GM19395 (cell line): Measurements from ENCODE around the gene GIMAP7.
"Not testable (repeated sequence)": the region's sequence is repeated elsewhere in the genome, so short reads cannot be mapped to it uniquely, and the experiment has no call there.

Source experiments
- ATAC-seq: cut with Tn5 transposase; IDR thresholded peaks from one replicate; pipeline ENCODE4 v1.9.1; 2021; ENCODE audit warnings: mild to moderate bottlenecking, moderate library complexity; ENCODE audit not compliant: unreplicated experiment

GIMAP7 gene

GRCh38 chr7:150514748-150515222 lies at the start of gene GIMAP7:
Gene GIMAP7 (plus strand): TSS chr7:150514872. CDS start chr7:150519975, 5,103 bp downstream.
- peak; percentile 71 for ATAC-seq

- no peak for ATAC-seq
Measured at GRCh38 chr7:150464962-150465361, 49.7 kb upstream of the GIMAP7 start.

GRCh38 chr7:150465414-150465813 lies 49.3 kb upstream of the GIMAP7 start:
- ATAC-seq = no peak

GRCh38 chr7:150466477-150466876 lies 48.2 kb upstream of the GIMAP7 start:
- ATAC-seq = no peak

- no peak for ATAC-seq
Measured at GRCh38 chr7:150468241-150468640, 46.4 kb upstream of the GIMAP7 start.

GRCh38 chr7:150471886-150472285 lies 42.8 kb upstream of the GIMAP7 start:
- no peak for ATAC-seq

GRCh38 chr7:150473902-150474301 lies 40.8 kb upstream of the GIMAP7 start:
- ATAC-seq = no peak

GRCh38 chr7:150476285-150476684 lies 38.4 kb upstream of the GIMAP7 start:
- ATAC-seq = no peak

GRCh38 chr7:150476819-150477631 lies 37.6 kb upstream of the GIMAP7 start:
- ATAC-seq = no peak

- no peak for ATAC-seq
Measured at GRCh38 chr7:150479023-150479716, 35.5 kb upstream of the GIMAP7 start.

- no peak for ATAC-seq
Measured at GRCh38 chr7:150481186-150481920, 33.3 kb upstream of the GIMAP7 start.

GRCh38 chr7:150481922-150482321 lies 32.8 kb upstream of the GIMAP7 start:
- ATAC-seq = no peak

- not testable (repeated sequence) for ATAC-seq
Measured at GRCh38 chr7:150483514-150483913, 31.2 kb upstream of the GIMAP7 start.

GRCh38 chr7:150484071-150484470 lies 30.6 kb upstream of the GIMAP7 start:
- ATAC-seq = not testable (repeated sequence)

- no peak for ATAC-seq
Measured at GRCh38 chr7:150487625-150488024, 27.0 kb upstream of the GIMAP7 start.

GRCh38 chr7:150489782-150490181 lies 24.9 kb upstream of the GIMAP7 start:
- ATAC-seq = no peak

- not testable (repeated sequence) for ATAC-seq
Measured at GRCh38 chr7:150493442-150493841, 21.2 kb upstream of the GIMAP7 start.

- ATAC-seq = no peak
Measured at GRCh38 chr7:150502519-150502918, 12.2 kb upstream of the GIMAP7 start.

GRCh38 chr7:150503155-150503554 lies 11.5 kb upstream of the GIMAP7 start:
- ATAC-seq = no peak

- ATAC-seq = no peak
Measured at GRCh38 chr7:150503581-150503980, 11.1 kb upstream of the GIMAP7 start.

- no peak for ATAC-seq
Measured at GRCh38 chr7:150507947-150508602, 6.6 kb upstream of the GIMAP7 start.
